ENCODE data around the gene PLA2G2D.

DNA sequence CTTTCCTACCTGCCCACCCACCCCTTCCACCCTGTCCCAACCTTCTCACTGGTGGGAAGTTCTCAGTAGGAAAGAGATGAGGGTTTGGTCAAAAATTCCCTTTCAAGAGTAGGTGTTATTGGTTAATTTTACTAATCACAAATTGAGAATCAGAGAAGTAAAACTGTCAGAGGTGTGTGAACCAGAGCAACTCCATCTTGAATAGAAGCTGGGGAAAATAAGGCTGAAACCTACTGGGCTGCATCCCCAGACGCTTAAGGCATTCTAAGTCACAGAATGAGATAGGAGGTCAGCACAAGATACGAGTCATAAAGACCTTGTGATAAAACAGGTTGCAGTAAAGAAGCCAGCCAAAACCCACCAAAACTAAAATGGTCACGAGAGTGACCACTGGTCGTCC lies 11.5 kb downstream of the PLA2G2D start:
- TF ChIP-seq TAF1 (IDR thresholded peaks at IDR 0.05; ENCODE audit: borderline replicate concordance, insufficient read depth, low read length) (no peak), POLR2AphosphoS5 (IDR thresholded peaks at IDR 0.05; ENCODE audit: low read depth, low read length) (no peak)
